OCI-LY3 (cell line): ENCODE measurements around the gene WWOX.
A peak's percentile ranks its signal among the peaks of the same experiment; 100 is the strongest.

ENCODE experiments used
- H2AFZ ChIP-seq: fragments of 200-600, 300-600 bp; shearing (Covaris generic); 2 replicates; pipeline ENCODE4 v1.6.0; 2014; ENCODE audit warnings: antibody characterized with exemption, low read depth, low read length
- H3K27ac ChIP-seq: fragments of 200-600, 300-600 bp; sonication (generic); 2 replicates; pipeline ENCODE4 v1.5.1; 2014; ENCODE audit warnings: mild to moderate bottlenecking, low read length, moderate library complexity, mixed read lengths
- H3K27me3 ChIP-seq: fragments of 200-600, 300-600 bp; sonication (generic); 2 replicates; pipeline ENCODE4 v1.6.1; 2014; ENCODE audit warnings: low read depth, low read length, mixed read lengths
- H3K36me3 ChIP-seq: fragments of 200-600, 300-600 bp; sonication (generic); replicated peaks from 2 replicates; pipeline ENCODE3; 2014; ENCODE audit warnings: low read depth, low read length, mixed read lengths
- H3K4me1 ChIP-seq: fragments of 300-600, 200-600 bp; sonication (generic); 2 replicates; pipeline ENCODE4 v1.6.1; 2014; ENCODE audit warnings: low read length, mixed read lengths
- H3K4me2 ChIP-seq: fragments of 200-600, 300-600 bp; sonication (generic); 2 replicates; pipeline ENCODE4 v1.6.1; 2014; ENCODE audit warnings: low read length, mixed read lengths
- H3K4me3 ChIP-seq: fragments of 300-600, 200-600 bp; sonication (generic); 2 replicates; pipeline ENCODE4 v1.5.1; 2014; ENCODE audit warnings: antibody characterized with exemption, mild to moderate bottlenecking, low read length, moderate library complexity
- H3K79me2 ChIP-seq: fragments of 300-600, 200-600 bp; shearing (Covaris generic); 2 replicates; pipeline ENCODE4 v1.6.1; 2014; ENCODE audit warnings: mild to moderate bottlenecking, low read length, mixed read lengths
- H3K9ac ChIP-seq: fragments of 300-600, 200-600 bp; shearing (Covaris generic); 2 replicates; pipeline ENCODE4 v1.6.0; 2014; ENCODE audit warnings: mild to moderate bottlenecking, low read length, moderate library complexity
- H3K9me3 ChIP-seq: fragments of 200-600, 300-600 bp; shearing (Covaris generic); 2 replicates; pipeline ENCODE4 v1.6.1; 2014; ENCODE audit warnings: low read length, mixed read lengths; ENCODE audit not compliant: insufficient read depth
- H4K20me1 ChIP-seq: fragments of 200-600, 300-600 bp; sonication (generic); 2 replicates; pipeline ENCODE4 v1.6.1; 2016; ENCODE audit warnings: low read length, mixed read lengths; ENCODE audit not compliant: insufficient read depth
- EZH2phosphoT487 ChIP-seq: fragments of 200-600 bp; shearing (Covaris generic); IDR thresholded peaks from 2 replicates; pipeline ENCODE4 v1.6.1; 2018; ENCODE audit warnings: antibody characterized with exemption, mixed run types, low read depth
- TF ChIP-seq, protein P1 (sequence below): fragments of 200-600, 300-600 bp; sonication (generic); IDR thresholded peaks from 2 replicates; pipeline ENCODE4 v1.5.1; 2014; ENCODE audit warnings: antibody characterized with exemption, low read length, low read depth

Gene WWOX

DNA sequence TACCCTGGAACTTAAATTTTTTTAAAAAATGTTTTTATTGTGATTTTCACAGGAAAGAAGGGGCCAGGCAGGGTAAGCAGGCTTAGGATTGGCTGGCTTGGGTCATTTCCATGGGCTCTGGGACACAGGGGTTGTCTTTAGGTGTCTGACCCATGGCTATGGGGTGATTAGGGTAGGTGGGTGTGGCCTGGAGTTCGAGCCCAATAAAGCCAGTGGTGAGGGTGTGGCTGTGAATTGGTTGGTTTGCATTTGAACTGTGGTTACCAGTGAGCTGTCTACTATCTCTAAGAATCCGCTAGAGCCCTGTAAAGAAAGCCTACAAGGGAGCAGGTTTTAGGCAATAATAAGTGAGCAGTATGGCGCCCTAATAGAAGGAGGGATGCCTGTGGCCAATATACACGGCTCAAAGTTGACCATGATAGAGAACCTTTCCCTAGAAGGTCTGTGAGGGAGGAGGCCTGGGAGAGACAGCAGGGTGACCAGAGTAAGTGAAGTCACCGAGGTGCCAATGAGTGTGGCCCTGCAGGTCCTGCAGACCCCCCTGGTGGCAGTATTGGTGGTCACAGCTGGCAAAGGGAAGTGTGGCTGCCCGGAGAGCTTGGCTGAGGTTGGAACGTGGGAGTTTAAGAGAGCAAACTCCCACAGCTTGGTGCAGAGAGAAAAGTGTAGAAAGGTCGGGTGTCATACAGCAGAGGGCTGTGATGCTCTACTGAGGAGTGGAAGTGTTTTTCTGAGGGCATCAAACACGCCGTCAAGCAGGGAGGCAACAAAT is 454.0 kb downstream of the WWOX start:
- Histone ChIP-seq H3K79me2 (no peaks in the 10 kb centered on the region), H2AFZ (no peak overlapping the region), H3K4me2 (no peak overlapping the region), H3K27me3 (peaks cover 4% of the 10 kb centered on the region; the same call in 1 of the 2 replicates), H3K9ac (no peak overlapping the region), H3K27ac (no peak overlapping the region), H3K36me3 (no peaks in the 10 kb centered on the region), H3K4me3 (no peak overlapping the region), H3K9me3 (no peaks in the 10 kb centered on the region), H3K4me1 (peaks cover 4% of the 10 kb centered on the region), H4K20me1 (no peaks in the 10 kb centered on the region)
- no peak for TF ChIP-seq EZH2phosphoT487
- TF ChIP-seq, protein P1, sequence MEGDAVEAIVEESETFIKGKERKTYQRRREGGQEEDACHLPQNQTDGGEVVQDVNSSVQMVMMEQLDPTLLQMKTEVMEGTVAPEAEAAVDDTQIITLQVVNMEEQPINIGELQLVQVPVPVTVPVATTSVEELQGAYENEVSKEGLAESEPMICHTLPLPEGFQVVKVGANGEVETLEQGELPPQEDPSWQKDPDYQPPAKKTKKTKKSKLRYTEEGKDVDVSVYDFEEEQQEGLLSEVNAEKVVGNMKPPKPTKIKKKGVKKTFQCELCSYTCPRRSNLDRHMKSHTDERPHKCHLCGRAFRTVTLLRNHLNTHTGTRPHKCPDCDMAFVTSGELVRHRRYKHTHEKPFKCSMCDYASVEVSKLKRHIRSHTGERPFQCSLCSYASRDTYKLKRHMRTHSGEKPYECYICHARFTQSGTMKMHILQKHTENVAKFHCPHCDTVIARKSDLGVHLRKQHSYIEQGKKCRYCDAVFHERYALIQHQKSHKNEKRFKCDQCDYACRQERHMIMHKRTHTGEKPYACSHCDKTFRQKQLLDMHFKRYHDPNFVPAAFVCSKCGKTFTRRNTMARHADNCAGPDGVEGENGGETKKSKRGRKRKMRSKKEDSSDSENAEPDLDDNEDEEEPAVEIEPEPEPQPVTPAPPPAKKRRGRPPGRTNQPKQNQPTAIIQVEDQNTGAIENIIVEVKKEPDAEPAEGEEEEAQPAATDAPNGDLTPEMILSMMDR: peak; percentile 8; the same call in 1 of the 2 replicates

DNA sequence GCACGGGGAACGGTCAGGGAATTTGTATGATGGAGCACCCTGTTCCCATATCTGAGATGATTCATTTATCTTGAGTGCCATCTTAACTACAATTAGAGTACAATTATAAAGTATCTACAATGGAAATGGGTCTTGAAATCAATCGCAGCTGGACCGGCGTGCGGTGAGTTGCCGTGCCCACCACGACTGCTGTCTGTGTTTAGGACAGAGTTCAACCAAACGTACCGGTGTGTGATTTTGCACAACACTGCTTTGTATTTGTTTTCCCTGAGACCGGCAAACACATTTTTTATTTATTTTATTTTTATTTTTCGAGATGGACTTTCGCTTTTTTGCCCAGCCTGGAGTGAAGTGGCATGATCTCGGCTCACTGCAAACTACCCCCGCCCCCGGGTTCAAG is 457.0 kb downstream of the WWOX start:
- H4K20me1 ChIP-seq: no peaks in the 10 kb centered on the region
- H3K27me3 ChIP-seq: no peaks in the 10 kb centered on the region
- H3K4me2 ChIP-seq: no peak overlapping the region
- H3K4me3 ChIP-seq: no peak overlapping the region
- no peak overlapping the region for H3K27ac ChIP-seq
- no peaks in the 10 kb centered on the region for H3K79me2 ChIP-seq
- H3K4me1 ChIP-seq: no peaks in the 10 kb centered on the region
- no peak for TF ChIP-seq EZH2phosphoT487
- TF ChIP-seq, protein P1: no peak
- no peak overlapping the region for H2AFZ ChIP-seq
- no peaks in the 10 kb centered on the region for H3K9me3 ChIP-seq
- H3K9ac ChIP-seq: no peak overlapping the region
- H3K36me3 ChIP-seq: no peaks in the 10 kb centered on the region

DNA sequence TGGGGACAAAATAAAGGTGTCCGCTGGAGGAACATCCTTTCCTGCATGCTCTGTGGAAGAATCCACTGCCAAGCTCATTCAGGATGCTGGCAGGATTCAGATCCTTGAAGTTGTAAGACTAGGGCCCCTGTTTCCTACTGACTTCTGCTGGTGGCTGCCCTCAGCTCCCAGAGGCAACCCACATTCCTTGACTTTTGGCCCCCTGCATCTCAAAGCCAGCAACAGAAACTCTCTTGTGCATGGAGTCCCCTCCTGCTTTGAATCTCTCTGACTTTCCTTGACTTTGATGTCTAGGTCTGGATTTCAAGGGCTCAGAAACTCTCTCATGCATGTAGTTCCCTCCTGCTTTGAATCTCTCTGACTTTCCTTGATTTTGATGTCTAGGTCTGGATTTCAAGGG is 461.5 kb downstream of the WWOX start:
- no peak overlapping the region for H3K4me3 ChIP-seq
- peaks cover 2% of the 10 kb centered on the region for H3K36me3 ChIP-seq
- TF ChIP-seq, protein P1: no peak
- no peak for TF ChIP-seq EZH2phosphoT487

DNA sequence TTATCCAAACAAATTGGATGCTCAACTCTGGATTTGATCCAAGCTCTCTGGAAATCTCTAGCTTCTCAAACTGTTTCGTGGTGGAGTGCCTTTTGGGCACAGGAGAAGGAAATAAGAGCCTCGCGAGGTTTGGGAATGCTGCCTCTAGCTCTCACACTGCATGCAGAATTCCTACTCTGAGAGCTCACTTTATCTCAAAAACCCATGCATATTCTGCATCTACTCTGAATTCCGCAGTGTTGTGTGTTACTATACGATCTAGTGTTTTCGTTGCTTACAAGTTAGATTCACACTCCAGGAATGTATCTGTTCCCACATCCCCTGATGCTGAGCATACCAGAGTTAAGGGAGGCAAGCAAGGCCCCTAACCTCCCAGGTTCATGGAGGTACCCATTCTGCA is 462.7 kb downstream of the WWOX start:
- Histone ChIP-seq H3K27me3 (no peaks in the 10 kb centered on the region), H3K4me1 (no peaks in the 10 kb centered on the region), H4K20me1 (no peaks in the 10 kb centered on the region), H2AFZ (no peak overlapping the region), H3K4me3 (no peak overlapping the region), H3K27ac (no peak overlapping the region), H3K9me3 (0 out of 2 replicates have a peak, but pooled peaks cover 3% of the 10 kb centered on the region), H3K36me3 (peaks cover 2% of the 10 kb centered on the region), H3K79me2 (no peaks in the 10 kb centered on the region), H3K9ac (no peak overlapping the region), H3K4me2 (no peak overlapping the region)
- TF ChIP-seq, protein P1: no peak
- no peak for TF ChIP-seq EZH2phosphoT487

More for the DNA sequence above, 461.5 kb downstream of the WWOX start:
- H3K9me3 ChIP-seq: 0 out of 2 replicates have a peak, but pooled peaks cover 3% of the 10 kb centered on the region
- no peaks in the 10 kb centered on the region for H3K79me2 ChIP-seq
- no peak overlapping the region for H3K9ac ChIP-seq
- H3K4me2 ChIP-seq: no peak overlapping the region
- H4K20me1 ChIP-seq: no peaks in the 10 kb centered on the region
- H3K27me3 ChIP-seq: no peaks in the 10 kb centered on the region
- H3K4me1 ChIP-seq: no peaks in the 10 kb centered on the region
- H3K27ac ChIP-seq: no peak overlapping the region
- no peak overlapping the region for H2AFZ ChIP-seq
